Spleen (tissue), 11 donors: ENCODE results near the gene NARS2. TPM values are rescaled to one million over a fixed set of nuclear protein-coding genes. Genes with fewer than 3 reads are reported as not detected.

Source experiments
- DNase-seq: peaks from one replicate; pipeline ENCODE4 v3.0.0-alpha.2; 2020
- H3K27ac ChIP-seq, 8 donors: fragments of 200-600 bp; sonication (generic) in 7 of 8; 1 replicate in 4 of 8; 2 replicates in 4 of 8; pipeline versions ENCODE4 v1.5.0 to v1.8.0; 2016 to 2021; ENCODE audit warnings: inconsistent platforms in 4 of 8, mild to moderate bottlenecking in 4 of 8, moderate library complexity in 1 of 8
- H3K27me3 ChIP-seq, 7 donors: fragments of 200-600 bp; sonication (generic) in 6 of 7; replicated peaks in 1 of 7; 1 replicate in 4 of 7; 2 replicates in 3 of 7; pipeline versions ENCODE4 v1.5.0 to v1.8.0; 2016 to 2021; ENCODE audit warnings: inconsistent platforms in 3 of 7, mild to moderate bottlenecking in 1 of 7
- H3K36me3 ChIP-seq, 6 donors: fragments of 200-600 bp; sonication (generic) in 5 of 6; 1 replicate in 4 of 6; 2 replicates in 2 of 6; pipeline versions ENCODE4 v1.5.0 to v1.8.0; 2016 to 2021; ENCODE audit warnings: inconsistent platforms in 2 of 6
- H3K4me1 ChIP-seq, 6 donors: fragments of 200-600 bp; sonication (generic) in 5 of 6; 1 replicate in 3 of 6; 2 replicates in 3 of 6; pipeline versions ENCODE4 v1.5.0 to v1.8.0; 2016 to 2021; ENCODE audit warnings: inconsistent platforms in 3 of 6
- H3K4me3 ChIP-seq, 8 donors: fragments of 200-600 bp; sonication (generic) in 7 of 8; 1 replicate in 4 of 8; 2 replicates in 4 of 8; pipeline versions ENCODE4 v1.5.0 to v1.8.0; 2016 to 2021; ENCODE audit warnings: inconsistent platforms in 4 of 8, mild to moderate bottlenecking in 4 of 8, moderate library complexity in 2 of 8
- H3K9me3 ChIP-seq, 8 donors: fragments of 200-600 bp; sonication (generic) in 7 of 8; 1 replicate in 4 of 8; 2 replicates in 4 of 8; pipeline versions ENCODE4 v1.5.0 to v1.8.0; 2016 to 2021; ENCODE audit warnings: inconsistent platforms in 4 of 8
- CTCF ChIP-seq, 11 experiments: fragments of 200-600 bp in 7 of 11; fragments of 450-650 bp in 4 of 11; sonication (generic) in 4 of 11; IDR thresholded peaks in 8 of 11; conservative IDR thresholded peaks in 3 of 11; 1 replicate in 7 of 11; 2 replicates in 4 of 11; pipeline versions ENCODE4 v1.4.0 to v1.8.0; 2016 to 2021; ENCODE audit warnings: antibody characterized with exemption in 11 of 11, inconsistent platforms in 4 of 11, mild to moderate bottlenecking in 1 of 11
- POLR2A ChIP-seq, 3 donors: fragments of 450-650 bp; IDR thresholded peaks; one replicate each; pipeline ENCODE4 v1.5.1; 2017; ENCODE audit warnings: antibody characterized with exemption in 3 of 3, mild to moderate bottlenecking in 1 of 3
- POLR2AphosphoS5 ChIP-seq, 3 donors: sonication (generic); formaldehyde crosslinking; IDR thresholded peaks; one replicate each; pipeline ENCODE4 v1.5.1; 2017; ENCODE audit warnings: antibody characterized with exemption in 3 of 3
- WGBS, 5 donors: extraction: QIAGEN DNeasy Blood & Tissue Kit in 3 of 5; methylation state at CpG; one replicate each; pipeline versions ENCODE4 v1.1.5 to v1.1.7; 2013 to 2018; 5-methylcytosine and 5-hydroxymethylcytosine counted together
- intact Hi-C: fragments of 100-400 bp; cut with DNase I; formaldehyde crosslinking; loops from one replicate; pipeline ENCODE4 v1.15.0; 2023; ENCODE audit warnings: low total_unique reads
- polyA plus RNA-seq, 3 donors: library from polyadenylated mRNA; stranded (reverse); fragments of 200-250 nt; gene quantifications; one replicate each; pipeline ENCODE4 v1.2.1, GENCODE V29; 2013
- total RNA-seq, 7 donors: library from RNA; depleted of rRNA in 3 of 7; stranded (reverse); fragments of >200 nt in 3 of 7; fragmentation: NEBNext Ultra II Directional in 4 of 7; extraction: Animal tissue kit (Norgen Biotek cat#: 25700) in 4 of 7; gene quantifications; one replicate each; pipeline versions ENCODE4 v1.1.0 to v1.2.1, GENCODE V29; 2016 to 2021
- donor health status: healthy with polysubstance abuse.
- donor health status: DM: no; HTN: no; CAD: no; lungs with moderate emphysema.
- donor health status: DM: no; HTN: no; CAD: no.
- donor health status: Bipolar disorder and iron deficiency.
- donor health status: healthy.
- donor health status: DM: no; HTN: no; CAD: no.
- donor health status: DM: yes; HTN: yes; CAD: no.

The NARS2 gene
- total and polyA plus RNA-seq, 10 donors: 11.2 to 19.7 (median 14.6) TPM

DNA sequence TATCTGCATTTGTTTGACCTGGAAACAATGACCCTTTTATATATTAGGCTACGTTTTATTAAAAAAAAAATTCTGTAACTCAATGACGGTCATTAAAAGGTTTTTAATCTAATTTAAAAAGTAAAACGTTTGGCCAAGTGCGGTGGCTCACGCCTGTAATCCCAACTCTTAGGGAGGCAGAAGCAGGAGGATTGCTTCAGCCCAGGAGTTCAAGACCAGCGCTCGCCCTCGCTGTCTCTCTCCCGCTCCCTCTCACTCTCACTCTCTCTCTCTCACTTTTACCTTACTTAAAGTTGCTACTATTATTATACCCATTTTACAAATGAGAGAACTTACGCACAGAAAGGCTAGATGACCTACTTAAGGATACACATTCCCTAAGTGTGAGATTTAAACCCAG lies 814 bp upstream of the NARS2 start:
- DNase-seq: no peak
- peak overlapping the region; percentile 82 to 92 (median 90) for H3K27ac ChIP-seq
- WGBS, 5 donors: 68 to 84% (median 75%) methylated on average over 10 of the region's 10 CpGs
- H3K4me1 ChIP-seq: peaks cover 11 to 54% (median 29%) of the 10 kb centered on the region in 6 donors
- intact Hi-C loops: loop anchor here (10.0 kb wide), 1 partner anchor 581 kb away; the partner anchor contains the start of gene INTS4
- H3K36me3 ChIP-seq: peaks cover 0 to 9% (median 8%) of the 10 kb centered on the region in 6 donors
- no peaks in the 10 kb centered on the region for H3K27me3 ChIP-seq
- peak overlapping the region in 7 of 8 donors; percentile 70 to 88 (median 83) for H3K4me3 ChIP-seq
- H3K9me3 ChIP-seq: no peaks in the 10 kb centered on the region
- TF ChIP-seq CTCF (IDR thresholded peaks at IDR 0.05 in 8 of 11, conservative IDR thresholded peaks at IDR 0.05 in 3 of 11) (no peak), POLR2A (IDR thresholded peaks at IDR 0.05) (no peak), POLR2AphosphoS5 (IDR thresholded peaks at IDR 0.05) (no peak)

DNA sequence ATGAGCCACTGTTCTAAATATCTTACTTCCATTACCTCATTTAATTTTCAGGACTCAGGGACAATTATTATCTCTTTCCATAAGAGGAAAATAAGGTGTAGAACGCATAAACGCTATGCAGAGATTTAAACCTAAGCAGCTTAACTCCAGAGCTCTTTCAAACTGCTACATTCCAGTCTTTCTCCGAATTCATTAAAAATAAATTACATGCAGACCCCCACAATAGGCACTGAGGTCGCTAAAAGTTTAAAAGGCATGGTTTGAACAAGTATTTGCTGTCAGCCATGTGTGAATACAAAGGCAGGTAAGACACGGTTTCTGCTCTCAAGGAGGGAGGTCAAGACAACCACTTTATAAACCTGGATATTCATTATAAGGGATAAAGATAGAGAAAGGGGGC lies 983 bp downstream of the NARS2 start:
- DNase-seq: no peak
- intact Hi-C loops: loop anchor here (10.0 kb wide), 1 partner anchor 579 kb away; the partner anchor contains the start of gene INTS4
- peak overlapping the region; percentile 70 to 88 (median 82) for H3K4me3 ChIP-seq
- H3K36me3 ChIP-seq: peaks cover 0 to 25% (median 16%) of the 10 kb centered on the region in 6 donors
- H3K9me3 ChIP-seq: no peaks in the 10 kb centered on the region
- WGBS, 5 donors: 11 to 16% (median 12%) methylated on average over 5 of the region's 5 CpGs
- peak overlapping the region in 3 of 8 donors; percentile 87 to 92 (median 90) for H3K27ac ChIP-seq
- peaks cover 11 to 54% (median 29%) of the 10 kb centered on the region in 6 donors for H3K4me1 ChIP-seq
- TF ChIP-seq CTCF (IDR thresholded peaks at IDR 0.05 in 8 of 11, conservative IDR thresholded peaks at IDR 0.05 in 3 of 11) (no peak), POLR2AphosphoS5 (IDR thresholded peaks at IDR 0.05) (no peak), POLR2A (IDR thresholded peaks at IDR 0.05) (no peak)
- H3K27me3 ChIP-seq: no peaks in the 10 kb centered on the region

DNA sequence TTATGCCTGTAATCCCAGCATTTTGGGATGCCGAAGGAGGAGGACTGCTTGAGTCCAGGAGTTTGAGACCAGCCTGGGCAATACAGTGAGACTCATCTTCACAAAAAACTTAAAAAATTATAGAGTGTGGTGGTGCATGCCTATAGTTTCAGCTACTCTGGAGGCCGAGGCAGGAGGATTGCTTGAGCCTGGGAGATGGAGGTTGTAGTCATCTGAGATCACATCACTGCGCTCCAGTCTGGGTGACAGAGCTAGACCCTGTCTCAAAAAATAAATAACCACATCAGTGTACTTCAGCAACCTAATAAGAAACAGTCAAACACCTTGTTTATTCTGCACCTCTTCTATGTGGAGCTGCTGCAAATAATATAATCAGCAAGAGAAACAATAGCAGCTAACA lies 1.4 kb downstream of the NARS2 start:
- TF ChIP-seq CTCF (IDR thresholded peaks at IDR 0.05 in 8 of 11, conservative IDR thresholded peaks at IDR 0.05 in 3 of 11): no peak
- no peak for DNase-seq

GRCh38 chr11:78572394-78572793 lies 2.3 kb downstream of the NARS2 start:
- DNase-seq: no peak
- H3K27ac ChIP-seq: no peak overlapping the region
- H3K27me3 ChIP-seq: no peaks in the 10 kb centered on the region
- H3K9me3 ChIP-seq: no peaks in the 10 kb centered on the region
- TF ChIP-seq POLR2AphosphoS5 (IDR thresholded peaks at IDR 0.05) (no peak), CTCF (IDR thresholded peaks at IDR 0.05 in 8 of 11, conservative IDR thresholded peaks at IDR 0.05 in 3 of 11) (no peak), POLR2A (IDR thresholded peaks at IDR 0.05) (no peak)
- H3K36me3 ChIP-seq: peaks cover 0 to 36% (median 24%) of the 10 kb centered on the region in 6 donors
- WGBS, 5 donors: 76 to 86% (median 82%) methylated on average over 4 of the region's 4 CpGs
- intact Hi-C loops: loop anchor here (10.0 kb wide), 1 partner anchor 578 kb away; the partner anchor contains the start of gene INTS4
- H3K4me1 ChIP-seq: peaks cover 11 to 56% (median 29%) of the 10 kb centered on the region in 6 donors
- H3K4me3 ChIP-seq: no peak overlapping the region

More for the DNA sequence above, 1.4 kb downstream of the NARS2 start:
- 58 to 89% (median 66%) methylated on average over 3 of the region's 3 CpGs for WGBS, 5 donors
- Histone ChIP-seq H3K4me1 (peaks cover 11 to 54% (median 29%) of the 10 kb centered on the region in 6 donors), H3K9me3 (no peaks in the 10 kb centered on the region), H3K27me3 (no peaks in the 10 kb centered on the region), H3K27ac (no peak overlapping the region), H3K4me3 (peak overlapping the region in 5 of 8 donors; percentile 70 to 88 (median 83)), H3K36me3 (peaks cover 0 to 29% (median 17%) of the 10 kb centered on the region in 6 donors)
- intact Hi-C loops: loop anchor here (10.0 kb wide), 1 partner anchor 578 kb away; the partner anchor contains the start of gene INTS4
